Occipital lobe (tissue), 3 donors: ENCODE data around the gene TLX3. TPM values are rescaled to one million over a fixed set of nuclear protein-coding genes. Genes with fewer than 3 reads are reported as not detected.
A peak's percentile ranks its signal among the peaks of the same experiment; 100 is the strongest.
"Not testable (repeated sequence)": the region's sequence is repeated elsewhere in the genome, so short reads cannot be mapped to it uniquely, and the experiment has no call there.

Source experiments
- DNase-seq: peaks from one replicate; lab custom pipeline; 2025; lab: John Stamatoyannopoulos, UW
- small RNA-seq: library from RNA; depleted of rRNA; stranded (forward); fragments of <200 nt; gene quantifications from one replicate; pipeline ENCODE3, GENCODE V24; 2014
- total RNA-seq: library from RNA; depleted of rRNA; stranded (reverse); fragments of >200 nt; gene quantifications from one replicate; pipeline ENCODE4 v1.2.3, GENCODE V29; 2014

The TLX3 gene
- total RNA-seq, 1 donor from 2014 or later = not detected

GRCh38 chr5:171323007-171323406 lies 14.0 kb downstream of the TLX3 start:
- no peak for DNase-seq

GRCh38 chr5:171323806-171324632 lies 15.0 kb downstream of the TLX3 start:
- DNase-seq = no peak

- DNase-seq = no peak
These were observed 21.0 kb downstream of the TLX3 start for GRCh38 chr5:171330021-171330420.

GRCh38 chr5:171335616-171336015 lies 26.6 kb downstream of the TLX3 start:
- DNase-seq = no peak

DNA sequence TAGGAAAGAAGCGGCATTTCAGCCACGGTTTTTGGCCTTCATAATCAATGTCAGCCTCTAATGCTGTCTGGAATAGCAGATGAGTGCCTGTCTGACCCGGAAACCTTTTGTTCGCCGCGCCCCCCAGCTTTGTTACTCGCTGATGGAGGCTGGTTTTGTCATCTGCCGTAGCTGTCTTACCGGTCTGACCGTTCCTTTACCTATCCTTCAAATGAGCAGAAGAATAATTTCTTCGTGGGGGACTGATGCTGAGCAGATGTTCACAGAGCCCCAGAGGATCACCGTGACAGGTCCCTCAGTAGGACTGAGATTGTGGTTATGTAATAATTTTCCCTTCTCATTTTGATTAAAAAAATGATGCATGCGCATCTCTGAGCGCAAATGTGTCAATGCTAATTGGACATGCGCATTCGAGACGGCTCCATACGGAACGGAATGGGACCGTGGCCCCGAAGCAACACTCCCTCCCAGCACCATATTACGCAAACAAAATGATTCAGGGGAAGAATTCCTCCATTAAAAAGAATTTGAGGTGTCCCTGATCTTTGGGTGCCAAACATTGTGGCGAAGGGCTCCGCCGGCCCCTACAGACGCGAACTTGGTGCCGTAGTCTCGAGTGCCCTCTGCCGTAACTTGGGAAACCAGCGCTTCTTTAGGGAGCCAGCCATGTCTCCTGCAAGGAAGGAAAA lies 27.6 kb downstream of the TLX3 start:
- DNase-seq = peak; percentile 14

DNA sequence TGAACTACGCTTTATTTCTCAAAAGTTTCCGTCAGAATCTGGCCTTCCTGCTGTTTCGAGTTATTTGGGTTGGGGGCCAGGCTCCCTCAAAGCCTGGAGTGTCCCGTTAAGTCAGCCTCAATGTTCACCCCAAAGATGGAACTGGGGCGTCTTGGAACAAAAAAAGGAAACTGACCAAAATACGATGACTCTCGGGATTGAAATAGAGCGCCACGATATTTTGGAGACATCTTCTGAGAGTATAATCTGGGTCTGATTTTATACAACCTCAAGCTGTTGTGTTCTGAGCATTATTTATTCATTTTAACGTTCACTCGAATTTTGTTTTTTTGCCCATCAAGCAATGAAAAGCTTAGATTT lies 28.1 kb downstream of the TLX3 start:
- DNase-seq = no peak

GRCh38 chr5:171340042-171340441 lies 31.0 kb downstream of the TLX3 start:
- DNase-seq = no peak

DNA sequence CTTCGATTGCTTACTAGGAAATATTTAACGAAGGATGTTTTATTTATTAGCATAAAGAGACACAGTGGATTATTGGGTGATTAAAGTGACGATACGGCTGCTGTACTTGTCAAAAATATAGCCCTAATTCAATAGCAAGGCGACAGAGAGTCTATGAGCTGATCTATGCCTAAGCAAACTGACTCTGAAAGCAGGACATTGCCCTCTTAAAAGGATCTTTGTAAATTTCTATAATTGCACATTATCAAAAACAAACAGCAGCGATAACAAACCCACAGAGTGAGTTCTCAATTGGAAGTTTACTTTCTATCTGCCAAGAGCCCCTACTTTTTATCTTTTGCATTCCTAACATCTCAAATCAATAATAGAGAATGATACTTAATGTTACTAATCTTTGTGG lies 31.4 kb downstream of the TLX3 start:
- no peak for DNase-seq

- DNase-seq = no peak
These were observed 33.5 kb downstream of the TLX3 start for GRCh38 chr5:171342362-171343111.

- no peak for DNase-seq
These were observed 36.0 kb downstream of the TLX3 start for GRCh38 chr5:171344936-171345608.

- no peak for DNase-seq
These were observed 42.6 kb downstream of the TLX3 start for GRCh38 chr5:171351536-171352073.

DNA sequence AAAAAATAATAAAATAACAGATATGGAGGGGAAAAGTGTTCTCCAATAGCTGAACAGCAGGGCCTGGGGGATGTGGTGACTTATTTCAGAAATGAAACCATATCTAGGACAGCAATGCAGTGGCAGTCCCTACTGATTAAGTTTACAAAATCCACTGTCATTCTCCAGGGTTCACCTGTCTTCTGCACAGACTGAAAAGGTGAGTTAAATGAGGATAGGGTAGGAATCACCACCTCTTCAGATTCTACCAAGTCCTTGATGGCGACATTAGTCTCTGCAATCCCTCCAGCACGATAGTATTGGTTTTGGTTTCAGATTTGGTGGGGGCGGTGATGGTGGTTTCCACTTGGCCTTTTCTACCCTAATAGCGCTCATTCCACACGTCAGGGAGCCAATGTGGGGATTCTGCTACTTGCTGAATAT lies 46.3 kb downstream of the TLX3 start:
- DNase-seq = no peak

DNA sequence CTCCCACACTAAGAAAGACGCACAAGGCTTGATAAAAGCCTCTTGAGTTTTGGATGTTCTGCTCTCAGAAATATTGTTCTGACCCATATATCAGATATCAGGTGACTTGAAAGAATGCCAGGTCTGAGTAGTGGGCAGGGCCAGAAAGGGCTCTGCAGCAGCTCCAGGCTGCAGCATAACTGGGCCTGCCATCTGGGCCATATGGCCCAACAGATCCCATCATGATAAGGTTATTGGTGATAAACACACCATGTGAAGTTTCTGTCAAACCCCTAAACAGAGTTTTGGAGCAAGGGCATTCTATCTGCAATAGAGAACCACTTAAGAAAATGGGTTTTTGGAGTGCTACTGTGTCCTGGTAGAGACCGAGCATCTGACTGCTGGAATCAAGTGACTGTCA lies 48.8 kb downstream of the TLX3 start:
- DNase-seq = no peak

- DNase-seq = not testable (repeated sequence)
These were observed 52.1 kb downstream of the TLX3 start for GRCh38 chr5:171361151-171361550.

Small RNAs within 50 kb of the gene (small RNA-seq; reads per million reads assigned to genes)
- gene AC091980.1 (not detected), gene RN7SL339P (not detected)

Other genes with a start within 250 kb of the TLX3 start
- 412 TPM for gene NPM1, start 78.6 kb downstream of the TLX3 start, total RNA-seq
- 0.62 TPM for gene FGF18, start 110.4 kb downstream of the TLX3 start, total RNA-seq